Hematopoietic multipotent progenitor cell treated with erythropoietin and hydrocortisone succinate and interleukin-3 and kit ligand, for 15 days (in vitro differentiated cells): ENCODE measurements around the gene WNT4.
A peak's percentile ranks its signal among the peaks of the same experiment; 100 is the strongest.

Experiments used
- DNase-seq: peaks from one replicate; pipeline ENCODE4 v3.0.0-alpha.2; 2015; ENCODE audit warnings: low spot score

WNT4 gene

DNA sequence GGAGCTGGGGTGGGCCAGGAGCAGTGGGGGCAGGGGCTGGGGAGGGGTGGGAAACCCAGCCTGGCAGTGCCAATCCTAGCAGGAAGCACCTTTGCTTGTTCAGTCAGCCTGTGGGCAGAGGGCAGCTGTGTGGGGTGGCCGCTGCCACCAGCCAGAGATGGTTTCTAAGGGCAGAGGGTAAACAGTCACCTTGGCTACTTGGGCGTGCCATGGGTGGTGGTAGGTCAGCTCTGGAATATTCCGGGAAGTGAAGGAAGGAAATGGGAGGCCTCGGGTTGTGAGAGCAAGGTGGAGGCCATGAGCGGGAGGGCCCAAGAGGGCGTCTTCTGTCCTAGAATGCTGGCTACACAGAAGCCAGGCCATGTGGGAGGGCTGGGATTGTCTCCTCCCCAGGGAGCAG lies 20.7 kb upstream of the WNT4 start:
- no peak for DNase-seq

DNA sequence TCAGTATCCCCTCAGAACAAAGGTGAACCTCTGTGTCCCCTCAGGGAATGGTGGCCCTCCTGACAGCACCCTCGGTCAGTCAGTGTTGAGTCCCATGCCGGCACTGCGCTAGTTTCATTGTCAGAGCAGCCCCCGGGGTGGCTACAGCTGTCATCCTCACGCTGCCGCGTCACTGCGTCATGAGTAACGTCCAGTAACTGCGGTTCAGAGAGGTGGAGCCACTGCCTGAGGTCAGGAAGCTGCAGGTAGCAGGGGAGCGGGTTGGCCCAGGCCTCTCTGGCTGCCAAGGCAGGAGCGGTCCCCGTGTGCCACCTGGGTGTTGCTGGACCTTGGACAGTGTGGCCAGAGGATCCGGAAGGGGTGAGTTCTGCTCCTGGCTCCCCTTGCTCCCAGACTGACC lies 20.2 kb upstream of the WNT4 start:
- no peak for DNase-seq

DNA sequence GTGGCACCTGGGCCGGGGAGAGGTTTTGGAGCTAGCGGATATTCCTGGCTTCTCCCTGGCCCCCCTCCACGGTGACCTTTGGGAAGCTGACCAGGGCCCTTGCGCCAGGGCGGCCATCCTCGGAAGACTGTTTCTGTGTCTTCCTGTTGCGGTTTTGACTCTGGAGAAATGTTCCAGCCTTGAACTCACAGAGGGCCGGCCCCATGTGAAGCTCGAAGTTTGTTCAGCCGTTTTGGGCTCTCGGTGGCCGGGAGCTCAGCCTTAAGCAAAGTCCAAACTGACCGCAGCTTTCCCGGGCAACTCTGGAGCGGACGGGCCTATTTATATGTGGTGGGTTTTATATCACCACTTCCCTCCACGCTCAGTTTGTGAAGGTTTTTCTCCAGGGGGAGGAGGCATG lies 17.0 kb upstream of the WNT4 start:
- DNase-seq = no peak

DNA sequence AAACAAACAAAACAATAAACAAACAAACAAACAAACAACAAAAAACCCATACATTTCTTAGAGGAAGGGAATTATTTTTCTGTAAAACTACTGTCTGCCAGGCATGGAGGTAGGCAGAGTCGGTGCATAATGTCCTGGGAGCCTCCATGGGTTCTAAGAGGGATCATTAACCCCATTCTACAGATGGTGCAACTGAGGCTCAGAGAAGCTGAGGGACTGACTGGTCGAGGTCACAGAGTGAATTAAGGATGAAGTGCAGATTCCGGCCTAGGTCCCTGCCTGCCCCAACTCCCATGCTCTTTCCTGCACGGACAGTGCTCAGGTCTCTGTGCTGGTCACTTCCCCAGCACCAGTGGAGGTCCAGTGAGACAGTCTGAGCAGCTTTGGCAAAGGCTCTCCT lies 15.8 kb upstream of the WNT4 start:
- DNase-seq = no peak

DNA sequence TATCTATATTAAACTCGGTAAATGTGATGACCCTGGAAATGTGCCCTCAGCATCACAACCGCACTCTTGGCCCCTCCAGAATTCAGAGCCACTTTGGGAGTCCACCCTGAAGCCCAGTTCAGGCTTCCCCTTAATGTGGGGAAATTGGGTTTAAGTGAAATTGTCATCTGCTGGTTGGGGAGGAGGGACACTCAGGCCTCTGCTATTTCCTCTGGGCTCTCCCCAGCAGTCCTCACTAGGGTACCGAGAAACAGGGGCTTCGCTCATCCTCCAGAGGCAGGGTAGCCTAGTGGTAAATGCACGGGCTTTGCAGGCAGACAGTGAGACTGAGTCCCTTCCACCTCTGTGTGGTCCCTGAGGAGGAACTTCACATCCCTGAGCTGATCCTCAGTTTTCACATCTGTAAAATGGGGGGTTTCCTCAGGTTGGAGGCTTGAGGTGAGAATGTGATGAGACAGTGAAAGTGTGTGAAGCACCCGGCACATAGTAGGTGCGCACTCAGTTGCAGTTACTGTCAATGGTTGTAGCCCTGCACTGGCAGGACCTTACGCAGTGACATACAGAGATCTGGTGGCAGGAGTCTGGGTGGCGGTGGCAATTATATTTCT lies 14.6 kb upstream of the WNT4 start:
- no peak for DNase-seq

DNA sequence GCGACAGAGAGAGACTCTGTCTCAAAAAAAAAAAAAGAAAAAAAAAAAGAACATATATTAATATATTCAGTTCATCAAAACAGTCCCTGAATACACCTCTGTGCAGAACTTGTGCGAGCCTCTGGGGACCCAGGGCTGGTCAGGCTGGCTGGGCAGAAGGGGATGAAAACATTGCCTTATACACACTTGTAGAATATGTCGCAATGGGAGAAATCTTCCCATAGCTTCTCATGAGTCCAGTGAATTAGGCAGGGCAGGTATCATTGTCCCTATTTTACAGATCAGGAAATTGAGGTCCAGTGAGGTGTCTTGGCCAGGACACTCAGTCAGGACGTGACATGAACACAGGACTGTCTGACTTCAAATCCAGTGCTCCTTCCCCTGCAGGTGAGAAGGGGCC lies 12.6 kb upstream of the WNT4 start:
- no peak for DNase-seq

DNA sequence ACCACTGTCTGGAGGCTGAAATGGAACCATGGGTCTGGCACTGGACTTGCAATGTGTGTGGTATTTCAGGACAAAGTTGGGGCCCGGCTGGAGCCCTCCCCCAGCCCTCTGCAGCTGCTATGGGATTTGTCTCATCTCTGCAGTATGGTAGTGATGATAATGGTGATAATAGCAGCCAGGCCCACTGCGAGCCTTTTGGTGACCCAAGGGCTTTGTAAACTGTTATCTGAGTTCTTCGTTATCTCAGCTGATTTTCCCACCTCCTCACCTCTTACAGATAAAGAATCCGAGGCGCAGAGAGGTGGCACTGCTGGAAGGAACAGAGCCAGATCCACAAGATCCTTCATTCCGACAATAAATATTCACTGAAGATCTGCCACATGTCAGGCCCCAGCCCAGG lies 11.7 kb upstream of the WNT4 start:
- no peak for DNase-seq

DNA sequence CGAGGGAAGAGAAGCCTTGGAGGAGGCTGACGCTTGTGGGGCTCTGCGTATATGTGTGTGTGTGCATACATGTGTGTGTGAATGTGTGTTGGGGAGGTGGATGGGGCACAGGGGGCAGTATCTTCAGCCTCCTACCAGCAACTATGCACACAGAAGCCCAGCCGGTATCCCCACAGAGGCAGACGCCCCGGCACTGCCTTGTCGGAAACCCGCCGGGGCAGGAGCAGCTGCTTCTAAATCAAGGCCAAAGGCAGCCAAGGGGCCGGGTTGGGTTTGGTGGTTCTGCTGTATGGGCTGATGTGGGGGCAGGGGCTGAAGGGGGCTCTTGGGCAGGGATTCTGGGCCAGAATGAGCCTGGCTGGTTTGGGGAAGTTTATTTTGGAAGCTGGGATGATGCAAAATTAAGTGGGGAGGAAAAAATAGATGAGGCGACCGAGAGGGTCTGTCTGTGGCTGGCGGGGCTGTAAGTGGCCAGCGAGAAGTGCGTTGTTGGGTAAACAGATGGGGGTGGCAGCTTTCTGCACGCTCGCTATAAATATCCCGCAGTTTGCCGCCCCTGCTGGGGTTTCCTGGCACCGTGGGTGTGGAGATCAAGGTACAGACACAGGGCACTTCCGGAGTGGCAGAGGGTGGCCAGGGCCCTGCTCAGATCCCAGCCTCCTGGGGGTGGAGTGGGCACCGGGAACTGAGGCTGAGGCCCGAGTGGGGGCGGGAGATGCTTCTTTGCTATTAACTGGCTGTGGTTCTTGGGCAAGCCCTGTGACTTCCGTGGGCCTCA lies 11.0 kb upstream of the WNT4 start:
- DNase-seq = no peak

DNA sequence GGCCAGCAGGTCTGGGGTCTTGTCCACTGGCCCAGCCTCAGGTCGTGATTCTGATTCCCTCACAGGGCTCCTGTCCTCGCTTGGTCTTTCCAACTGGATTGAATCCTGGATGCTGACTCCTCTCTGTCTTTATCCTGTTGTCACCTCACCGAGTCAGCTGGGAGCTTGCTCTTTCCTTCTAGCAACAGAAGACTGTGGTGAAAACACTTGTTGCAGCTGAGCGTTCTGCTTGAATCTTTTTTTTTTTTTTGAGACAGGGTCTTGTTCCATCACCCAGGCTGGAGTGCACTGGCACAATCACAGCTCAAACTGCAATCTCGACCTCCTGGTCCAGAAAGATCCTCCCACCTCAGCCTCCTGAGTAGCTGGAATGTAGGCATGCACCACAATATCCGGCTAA lies 8.0 kb upstream of the WNT4 start:
- DNase-seq = no peak

DNA sequence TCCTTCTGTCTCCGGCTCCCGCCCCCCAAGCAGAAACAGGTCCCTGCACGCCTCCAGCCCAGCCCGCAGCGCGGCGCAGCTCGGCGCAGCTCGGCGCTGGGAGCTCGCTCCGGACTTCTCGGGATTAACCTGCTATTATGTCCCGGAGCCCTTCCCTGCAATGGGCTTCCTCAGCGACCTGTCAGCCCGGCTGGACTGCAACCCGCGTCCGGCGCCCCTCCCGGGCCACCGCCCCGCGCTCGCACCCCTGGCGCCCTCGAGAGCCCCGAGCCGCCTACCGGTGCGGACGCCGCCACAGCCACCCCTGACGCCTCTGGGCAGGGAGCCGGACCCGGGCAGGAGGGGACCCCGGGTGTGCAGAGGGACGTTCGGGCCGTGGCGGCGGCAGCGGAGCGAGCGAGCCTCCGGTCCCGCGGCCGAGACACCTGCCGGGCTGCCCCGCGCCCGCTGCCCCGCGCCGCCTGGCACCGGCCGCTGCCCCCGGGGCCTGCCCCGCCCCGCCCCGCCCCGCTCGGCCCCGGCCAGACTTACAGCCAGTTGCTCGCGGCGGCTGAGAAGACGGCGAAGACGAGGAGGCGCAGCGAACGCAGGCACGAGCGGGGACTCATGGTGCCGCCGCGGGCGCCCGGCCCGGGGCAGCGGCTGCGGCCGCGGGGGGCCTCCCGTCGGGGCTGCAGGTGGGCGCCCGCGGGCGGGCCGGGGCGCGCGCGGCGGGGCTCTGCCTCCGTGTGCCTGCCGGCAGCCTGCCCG lies 407 bp downstream of the WNT4 start:
- no peak for DNase-seq

DNA sequence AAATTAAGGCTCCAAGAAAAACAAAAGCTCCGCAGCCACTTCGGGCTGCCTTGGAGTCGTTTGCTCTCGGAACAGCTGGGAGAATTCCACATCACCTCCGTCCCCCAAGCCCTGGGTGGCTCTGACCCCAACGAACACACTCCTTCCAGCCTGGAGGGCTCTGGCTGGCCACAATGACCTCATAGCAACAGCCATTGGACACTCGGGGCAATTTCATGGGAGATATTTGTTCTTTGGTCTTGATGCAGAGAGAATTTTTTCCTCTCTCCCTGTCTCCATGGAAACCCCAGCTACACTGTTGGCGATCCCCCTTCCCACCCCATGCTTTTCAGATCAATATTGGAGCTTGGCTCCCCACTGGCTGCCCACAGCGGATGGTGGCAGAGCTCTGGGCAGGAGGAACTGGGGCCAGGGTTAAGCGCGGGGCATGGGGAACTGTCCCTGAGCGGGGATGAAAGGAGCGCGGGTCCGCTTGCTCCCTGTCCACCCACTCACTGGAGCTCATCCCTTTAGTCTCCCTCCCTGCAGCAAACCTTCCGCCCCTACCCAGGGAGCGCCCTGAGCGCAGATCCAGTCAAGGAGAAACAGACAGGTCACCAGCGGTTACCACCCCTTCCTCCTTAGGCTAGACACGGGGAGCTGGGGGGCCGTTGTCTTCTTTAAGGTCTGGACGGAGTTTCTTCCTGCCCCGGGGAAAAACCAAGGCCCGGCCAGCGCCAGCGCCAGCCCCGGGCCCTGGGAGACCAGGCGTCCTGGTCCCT lies 1.2 kb downstream of the WNT4 start:
- DNase-seq = no peak

DNA sequence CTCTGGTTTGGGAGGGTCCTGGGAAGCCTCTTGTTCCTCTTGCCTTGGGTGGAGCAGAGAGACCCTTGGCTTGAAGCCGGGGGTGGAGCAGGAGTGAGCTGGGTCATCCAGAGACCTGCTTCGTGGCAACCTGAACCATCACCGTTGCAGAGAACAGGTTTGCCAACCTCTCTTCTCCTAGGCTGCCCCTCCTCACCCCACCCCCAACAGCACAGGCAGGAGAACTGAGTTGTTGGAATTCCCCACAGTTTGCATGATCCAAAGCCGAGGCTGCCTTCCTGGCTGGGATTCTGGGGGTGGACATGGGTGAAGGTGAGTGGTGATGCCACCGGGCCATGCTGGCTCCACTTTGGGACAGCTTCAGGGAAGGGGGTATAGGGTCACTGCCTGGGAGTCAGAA lies 2.2 kb downstream of the WNT4 start:
- DNase-seq = no peak

DNA sequence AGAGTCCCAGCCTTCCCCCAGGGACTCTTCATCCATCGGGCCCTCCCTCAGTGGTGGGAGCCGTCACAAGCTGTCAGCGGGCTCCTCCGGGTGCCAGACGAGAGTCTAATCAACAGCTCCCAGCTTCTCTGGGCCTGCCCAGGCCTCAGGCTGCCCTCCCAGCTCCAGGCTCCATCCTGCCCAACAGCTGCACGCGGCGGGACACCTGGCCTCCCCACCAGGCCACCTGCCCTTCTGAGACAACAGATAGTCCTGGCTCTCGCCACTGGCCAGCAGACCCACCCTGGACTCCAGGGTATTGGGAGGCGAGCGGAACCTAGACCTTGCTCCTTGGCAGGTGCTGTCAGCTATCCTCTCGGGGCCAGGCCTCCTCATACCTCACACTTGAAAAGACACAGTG lies 3.1 kb downstream of the WNT4 start:
- DNase-seq = no peak

DNA sequence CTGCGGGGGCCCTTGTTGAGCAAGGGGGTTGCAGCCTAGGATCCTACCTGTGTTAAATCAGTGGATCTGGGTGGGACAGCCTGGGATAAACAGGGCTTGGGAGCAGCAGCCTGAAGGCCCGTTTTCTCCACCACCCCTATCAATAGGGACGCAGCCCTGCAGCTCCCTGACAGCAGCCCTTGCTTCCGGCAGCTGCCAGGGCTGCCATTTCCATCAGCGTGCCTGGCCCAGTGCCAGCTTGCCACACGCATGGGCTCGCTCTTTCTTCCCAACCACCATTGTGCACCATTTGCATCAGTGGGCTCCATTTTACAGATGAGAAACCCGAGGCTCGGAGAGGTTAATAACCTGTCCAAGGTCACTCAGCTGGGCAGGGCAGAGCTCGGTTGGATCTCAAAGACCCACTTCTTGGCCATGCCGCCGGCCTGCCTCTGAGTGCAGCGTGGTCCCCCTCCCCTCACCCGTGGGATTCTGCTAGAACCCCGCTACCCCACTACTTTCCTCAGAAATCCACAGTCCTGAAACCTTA lies 3.8 kb downstream of the WNT4 start:
- no peak for DNase-seq

DNA sequence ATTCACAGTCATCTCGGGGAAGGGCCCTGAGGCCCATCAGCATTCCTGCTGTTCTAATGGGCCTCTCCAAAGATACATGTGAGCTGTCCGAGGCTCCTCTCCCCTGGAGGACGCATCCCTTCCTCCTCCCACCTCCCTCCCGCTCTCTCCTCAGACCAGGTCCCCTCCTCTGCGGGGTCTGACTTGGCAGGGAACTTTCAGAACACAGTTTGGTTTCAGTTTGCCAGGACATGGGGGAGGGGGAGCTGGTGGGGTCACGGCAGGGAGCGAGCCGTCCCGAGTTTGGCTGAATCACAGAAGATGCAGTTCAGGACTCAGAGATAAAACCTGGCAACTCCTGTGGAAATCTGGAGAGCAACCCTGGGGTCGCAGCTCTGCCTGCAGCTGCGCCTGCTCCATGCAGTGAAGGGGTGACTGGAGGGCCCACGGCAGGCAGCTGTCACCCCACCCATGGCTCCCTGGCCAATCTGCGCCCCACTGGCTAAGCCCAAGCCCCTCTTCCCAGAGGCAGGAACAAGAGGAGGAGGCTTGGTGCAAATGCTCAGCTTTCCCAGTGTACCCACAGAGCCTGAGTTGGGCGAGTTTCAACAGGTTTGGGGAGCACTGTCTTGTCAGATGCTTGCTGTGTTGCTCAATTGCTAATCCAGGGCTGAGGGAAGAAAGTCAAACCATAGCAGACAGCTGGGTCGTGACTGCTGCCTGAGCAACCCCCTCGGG lies 5.7 kb downstream of the WNT4 start:
- no peak for DNase-seq

DNA sequence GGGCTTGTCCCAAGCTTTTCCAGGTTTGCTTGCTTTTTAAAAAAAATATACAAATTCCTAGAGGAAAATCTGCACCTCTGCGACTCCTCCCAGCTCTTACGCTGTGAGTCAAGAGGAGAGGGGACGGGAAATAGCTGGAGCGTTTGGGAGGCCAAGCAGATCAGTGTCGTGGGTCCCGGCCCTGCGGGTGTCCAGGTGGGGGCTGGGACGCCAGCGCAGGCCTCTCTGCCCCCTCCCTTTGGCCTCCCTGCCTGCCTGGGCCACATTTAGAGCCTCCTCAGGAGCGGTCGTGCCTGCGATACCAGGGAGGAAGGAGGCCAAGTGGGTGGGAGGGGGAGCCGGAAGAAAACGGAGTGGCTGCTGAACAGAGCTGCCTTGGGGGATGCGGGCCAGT lies 9.0 kb downstream of the WNT4 start:
- DNase-seq = no peak

DNA sequence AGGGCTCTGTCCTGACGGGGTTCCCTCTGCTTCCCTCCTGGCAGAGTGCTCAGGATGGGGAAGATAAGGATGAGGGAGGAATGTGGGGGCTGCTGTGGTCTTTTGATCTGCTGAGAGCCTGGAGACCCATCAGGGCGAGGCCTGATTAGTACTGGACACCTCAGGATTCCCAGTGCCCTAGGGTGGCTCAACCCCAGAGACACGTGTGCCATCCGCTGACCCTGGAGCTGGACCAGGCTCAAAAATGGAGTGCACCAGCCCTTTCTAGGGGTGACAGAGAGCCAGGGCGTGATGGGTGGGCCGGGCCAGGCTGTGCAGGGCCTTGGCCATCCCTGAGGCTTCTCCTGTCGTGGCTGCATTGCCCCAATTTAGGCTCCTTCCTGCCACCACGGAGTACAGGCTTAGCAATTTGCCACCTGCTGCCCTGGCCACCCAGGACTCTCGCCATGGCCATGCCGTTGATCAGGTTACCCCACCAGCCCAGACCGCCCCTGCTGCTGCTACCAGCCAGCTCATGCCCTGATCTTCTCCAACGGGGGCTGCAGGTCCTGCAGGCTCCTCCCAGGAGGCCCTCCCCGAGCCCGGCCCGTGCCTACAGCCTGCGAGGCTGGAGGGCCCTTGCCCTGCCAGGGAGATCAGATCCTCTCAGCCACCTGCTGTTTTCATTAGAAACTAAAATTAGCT lies 9.5 kb downstream of the WNT4 start:
- DNase-seq = no peak

DNA sequence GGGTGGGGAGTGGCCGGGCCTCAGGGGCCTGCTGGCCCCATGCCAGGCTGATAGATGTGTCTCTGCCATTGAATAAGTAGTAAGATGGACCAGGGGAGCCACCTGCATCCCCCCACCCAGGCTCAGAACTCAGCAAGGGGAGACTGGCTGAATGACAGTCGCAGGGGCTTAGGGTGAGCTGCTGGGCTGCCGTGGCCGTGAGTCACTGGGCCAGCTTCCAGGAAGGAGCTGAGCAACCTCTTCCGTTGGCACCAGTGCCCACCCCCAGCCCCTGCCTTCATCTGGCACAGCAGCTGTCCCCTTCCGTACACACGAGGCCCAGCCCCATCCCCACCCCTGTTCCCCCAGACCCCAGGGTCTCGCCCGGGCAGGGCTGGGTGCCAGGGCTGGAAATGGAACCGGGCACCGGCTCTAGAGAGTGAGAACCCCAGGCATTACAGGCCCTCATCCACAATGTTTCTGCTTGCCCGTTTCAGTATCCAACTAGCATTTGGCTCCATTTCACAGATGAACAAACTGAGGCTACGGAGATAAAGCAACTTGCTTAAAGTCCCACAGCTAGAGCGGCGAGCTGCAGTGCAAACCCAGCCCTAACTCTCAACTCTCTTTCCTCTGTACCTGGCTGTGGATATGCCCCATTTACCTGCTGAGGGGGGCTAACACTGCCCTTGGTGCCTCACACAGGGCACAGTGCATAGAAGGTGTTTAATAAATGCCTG lies 10.2 kb downstream of the WNT4 start:
- DNase-seq = no peak

DNA sequence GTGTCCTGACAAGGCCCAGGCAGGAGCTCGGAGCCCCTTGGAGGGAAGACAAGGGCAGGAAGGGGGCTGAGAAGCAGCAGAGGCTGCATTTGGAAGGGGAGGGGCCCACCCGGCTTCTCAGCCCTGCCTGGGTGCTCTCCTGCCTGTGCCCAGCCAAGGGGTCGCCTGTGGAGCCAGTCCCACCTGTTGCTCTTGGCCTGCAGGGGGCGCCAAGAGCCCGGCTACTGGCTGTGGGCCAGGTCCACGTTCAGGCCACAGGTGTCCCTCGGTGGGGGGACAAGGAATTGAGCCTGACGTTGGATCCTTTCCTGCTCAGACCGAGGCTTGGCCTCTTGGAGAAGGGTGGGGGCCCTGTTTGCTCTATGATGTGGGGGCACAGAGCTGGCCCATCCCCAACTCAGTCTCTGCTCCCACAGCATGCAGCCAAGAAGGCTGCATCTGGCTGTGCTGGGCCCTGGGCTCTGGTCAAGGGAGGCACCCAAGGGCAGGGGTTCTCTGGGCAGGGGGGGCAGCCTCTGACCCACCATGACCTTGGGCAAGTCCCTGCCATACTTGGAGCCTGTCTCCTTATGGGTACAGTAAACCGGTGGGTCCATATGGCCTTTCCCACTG lies 10.9 kb downstream of the WNT4 start:
- DNase-seq = peak; percentile 43

DNA sequence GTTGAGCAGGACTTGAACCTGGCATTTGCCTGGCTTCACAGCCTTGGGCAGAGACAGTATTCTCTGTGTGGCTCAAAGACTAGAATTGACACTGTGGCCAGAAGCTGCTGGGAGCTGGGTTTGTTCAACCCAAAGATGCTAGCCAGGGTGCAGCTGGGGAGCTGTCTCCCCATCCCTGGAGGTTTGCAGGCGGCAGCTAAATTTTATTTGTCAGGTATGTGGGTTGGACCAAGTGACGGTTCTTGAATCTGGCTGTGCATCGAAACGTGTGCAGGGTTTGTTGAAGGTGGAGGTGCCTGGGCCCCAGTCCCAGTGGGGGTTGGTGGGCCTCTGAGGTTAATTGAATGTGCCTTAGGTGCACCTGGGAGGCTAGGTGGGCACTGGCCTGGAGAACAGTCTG lies 11.8 kb downstream of the WNT4 start:
- no peak for DNase-seq
